Breast epithelium (tissue), 4 donors: ENCODE results near the gene AKAIN1. TPM values are rescaled to one million over a fixed set of nuclear protein-coding genes. Genes with fewer than 3 reads are reported as not detected.

Experiments
- DNase-seq, 2 donors: peaks; one replicate each; pipeline ENCODE4 v3.0.0-alpha.2; 2019; ENCODE audit warnings: low spot score in 2 of 2
- H3K27ac ChIP-seq, 2 donors: fragments of 200-600 bp; sonication (generic) in 1 of 2; one replicate each; pipeline ENCODE4 v1.5.1; 2016 to 2019; ENCODE audit warnings: mild to moderate bottlenecking in 1 of 2
- H3K27me3 ChIP-seq, 2 donors: fragments of 200-600 bp; sonication (generic) in 1 of 2; one replicate each; pipeline versions ENCODE4 v1.5.1 to v1.6.0; 2017 to 2019; ENCODE audit warnings: control low read depth in 1 of 2, mild to moderate bottlenecking in 1 of 2
- H3K36me3 ChIP-seq: fragments of 200-600 bp; one replicate; pipeline ENCODE4 v1.5.1; 2019
- H3K4me1 ChIP-seq, 2 donors: fragments of 200-600 bp; sonication (generic); one replicate each; pipeline ENCODE4 v1.5.1; 2016 to 2019; ENCODE audit warnings: control low read depth in 1 of 2
- H3K4me3 ChIP-seq, 3 donors: fragments of 200-600 bp; sonication (generic); 1 replicate in 2 of 3; 2 replicates in 1 of 3; pipeline ENCODE4 v1.5.1; 2016 to 2019; ENCODE audit warnings: mild to moderate bottlenecking in 3 of 3, moderate library complexity in 2 of 3
- H3K9me3 ChIP-seq, 2 donors: fragments of 200-600 bp; sonication (generic) in 1 of 2; one replicate each; pipeline ENCODE4 v1.5.1; 2016 to 2019; ENCODE audit warnings: control low read depth in 1 of 2
- CTCF ChIP-seq, 3 donors: fragments of 450-650 bp; IDR thresholded peaks; one replicate each; pipeline ENCODE4 v1.5.1; 2016 to 2017; ENCODE audit warnings: antibody characterized with exemption in 3 of 3, mild to moderate bottlenecking in 3 of 3, moderate library complexity in 3 of 3
- POLR2A ChIP-seq: fragments of 450-650 bp; IDR thresholded peaks from one replicate; pipeline ENCODE4 v1.6.1; 2016; ENCODE audit warnings: antibody characterized with exemption, mild to moderate bottlenecking, moderate library complexity
- POLR2AphosphoS5 ChIP-seq, 3 donors: sonication (generic); formaldehyde crosslinking; IDR thresholded peaks; one replicate each; pipeline ENCODE4 v1.6.1; 2017; ENCODE audit warnings: antibody characterized with exemption in 3 of 3
- intact Hi-C: fragments of 100-400 bp; cut with DNase I; formaldehyde crosslinking; loops from one replicate; pipeline ENCODE4 v1.15.1; 2023; ENCODE audit warnings: low total_unique reads
- total RNA-seq, 3 donors: library from RNA; depleted of rRNA; stranded (reverse); fragments of >200 nt; gene quantifications; one replicate each; pipeline ENCODE4 v1.1.0, GENCODE V29; 2016

The AKAIN1 gene
- total RNA-seq, 3 donors from 2014 or later, result not detected

GRCh38 chr18:5162111-5162510 lies 34.9 kb downstream of the AKAIN1 start:
- intact Hi-C loops, result no loop called here
- TF ChIP-seq POLR2AphosphoS5 (IDR thresholded peaks at IDR 0.05) (no peak), CTCF (IDR thresholded peaks at IDR 0.05) (no peak), POLR2A (no peak)
- no peaks in the 10 kb centered on the region for H3K27me3 ChIP-seq
- H3K4me3 ChIP-seq, result no peak overlapping the region
- H3K36me3 ChIP-seq, result no peaks in the 10 kb centered on the region
- no peak overlapping the region for H3K27ac ChIP-seq
- H3K9me3 ChIP-seq, result no peaks in the 10 kb centered on the region
- H3K4me1 ChIP-seq, result no peaks in the 10 kb centered on the region
- no peak for DNase-seq

GRCh38 chr18:5159080-5159479 lies 38.0 kb downstream of the AKAIN1 start:
- DNase-seq, result no peak
- no peaks in the 10 kb centered on the region for H3K36me3 ChIP-seq
- intact Hi-C loops, result no loop called here

GRCh38 chr18:5158587-5158986 lies 38.5 kb downstream of the AKAIN1 start:
- Histone ChIP-seq H3K27me3 (peaks cover 0 to 12% of the 10 kb centered on the region in 2 donors), H3K4me1 (no peaks in the 10 kb centered on the region), H3K36me3 (no peaks in the 10 kb centered on the region), H3K4me3 (no peak overlapping the region), H3K9me3 (no peaks in the 10 kb centered on the region), H3K27ac (no peak overlapping the region)
- intact Hi-C loops, result no loop called here
- no peak for DNase-seq
- TF ChIP-seq POLR2A, result no peak
- TF ChIP-seq POLR2AphosphoS5 (IDR thresholded peaks at IDR 0.05), result no peak
- TF ChIP-seq CTCF (IDR thresholded peaks at IDR 0.05), result no peak

More at GRCh38 chr18:5159080-5159479, 38.0 kb downstream of the AKAIN1 start:
- peaks cover 0 to 12% of the 10 kb centered on the region in 2 donors for H3K27me3 ChIP-seq
- TF ChIP-seq CTCF (IDR thresholded peaks at IDR 0.05) (no peak), POLR2AphosphoS5 (IDR thresholded peaks at IDR 0.05) (no peak), POLR2A (no peak)
- no peak overlapping the region for H3K4me3 ChIP-seq
- H3K27ac ChIP-seq, result no peak overlapping the region
- no peaks in the 10 kb centered on the region for H3K9me3 ChIP-seq
- H3K4me1 ChIP-seq, result no peaks in the 10 kb centered on the region

- no peak for TF ChIP-seq POLR2A
- intact Hi-C loops, result no loop called here
- DNase-seq, result no peak
- H3K27ac ChIP-seq, result no peak overlapping the region
- no peaks in the 10 kb centered on the region for H3K9me3 ChIP-seq
- H3K36me3 ChIP-seq, result no peaks in the 10 kb centered on the region
- no peaks in the 10 kb centered on the region for H3K4me1 ChIP-seq
- H3K4me3 ChIP-seq, result no peak overlapping the region
- H3K27me3 ChIP-seq, result peaks cover 0 to 12% of the 10 kb centered on the region in 2 donors
Measured at GRCh38 chr18:5158172-5158571, 38.9 kb downstream of the AKAIN1 start.

- no peaks in the 10 kb centered on the region for H3K4me1 ChIP-seq
- DNase-seq, result no peak
- intact Hi-C loops, result no loop called here
- H3K27ac ChIP-seq, result no peak overlapping the region
- TF ChIP-seq CTCF (IDR thresholded peaks at IDR 0.05) (no peak), POLR2A (no peak), POLR2AphosphoS5 (IDR thresholded peaks at IDR 0.05) (no peak)
- H3K4me3 ChIP-seq, result no peak overlapping the region
- peaks cover 0 to 12% of the 10 kb centered on the region in 2 donors for H3K27me3 ChIP-seq
- H3K36me3 ChIP-seq, result no peaks in the 10 kb centered on the region
- no peaks in the 10 kb centered on the region for H3K9me3 ChIP-seq
Measured at GRCh38 chr18:5155907-5156287, 41.2 kb downstream of the AKAIN1 start.
